Natural killer cell treated with Interleukin-12 subunit alpha and Interleukin-12 subunit beta and Interleukin-15 and Interleukin-18, amount 100 ng/mL, for 72 hours (primary cell): ENCODE data around the gene BTN3A1. TPM values are rescaled to one million over a fixed set of nuclear protein-coding genes. Genes with fewer than 3 reads are reported as not detected.
"Not testable (repeated sequence)": the region's sequence is repeated elsewhere in the genome, so short reads cannot be mapped to it uniquely, and the experiment has no call there.

Experiments used
- ATAC-seq, 2 donors: fragments of 150-1000 bp; cut with Tn5 transposase in 1 of 2; sonication (Bioruptor Pico), chemical (Tn5 transposase) in 1 of 2; 2 replicates each; pipeline ENCODE4 v1.10.0; 2021
- DNase-seq: peaks from one replicate; pipeline ENCODE4 v3.0.0; 2022; ENCODE audit warnings: low spot score
- H3K27ac Mint-ChIP-seq, 2 donors: 1 replicate in 1 of 2; 2 replicates in 1 of 2; pipeline ENCODE4 v1.8.0; 2022; ENCODE audit warnings: mixed read lengths in 2 of 2, mild to moderate bottlenecking in 1 of 2, moderate library complexity in 1 of 2
- H3K27me3 Mint-ChIP-seq, 2 donors: 1 replicate in 1 of 2; 2 replicates in 1 of 2; pipeline ENCODE4 v1.8.0; 2022; ENCODE audit warnings: mixed read lengths in 2 of 2
- H3K36me3 Mint-ChIP-seq: one replicate; pipeline ENCODE4 v1.8.0; 2022; ENCODE audit warnings: mixed read lengths
- H3K4me1 Mint-ChIP-seq, 2 donors: 1 replicate in 1 of 2; 2 replicates in 1 of 2; pipeline ENCODE4 v1.8.0; 2022; ENCODE audit warnings: low read depth in 2 of 2, mixed read lengths in 2 of 2, mild to moderate bottlenecking in 1 of 2
- H3K4me3 Mint-ChIP-seq: one replicate; pipeline ENCODE4 v1.8.0; 2022; ENCODE audit warnings: mixed read lengths
- H3K9me3 Mint-ChIP-seq: 2 replicates; pipeline ENCODE4 v1.8.0; 2022; ENCODE audit warnings: mixed read lengths
- total RNA-seq, 2 donors: library from RNA; stranded (reverse); gene quantifications; one replicate each; pipeline ENCODE4 v1.2.3, GENCODE V29; 2022

The BTN3A1 gene
- total RNA-seq, 2 donors from 2014 or later: 53.6 to 80.6 TPM

- peaks cover 5% of the 10 kb centered on the region for H3K36me3 Mint-ChIP-seq
- DNase-seq: no peak
- H3K9me3 Mint-ChIP-seq: no peaks in the 10 kb centered on the region
- no peak for ATAC-seq
- peaks cover 40 to 46% of the 10 kb centered on the region in 2 donors for H3K4me1 Mint-ChIP-seq
- peak overlapping the region in 1 of 2 donors; percentile 81 for H3K27ac Mint-ChIP-seq
- no peaks in the 10 kb centered on the region for H3K27me3 Mint-ChIP-seq
- no peak overlapping the region for H3K4me3 Mint-ChIP-seq
Measured at GRCh38 chr6:26366504-26366903, 35.6 kb upstream of the BTN3A1 start.

DNA sequence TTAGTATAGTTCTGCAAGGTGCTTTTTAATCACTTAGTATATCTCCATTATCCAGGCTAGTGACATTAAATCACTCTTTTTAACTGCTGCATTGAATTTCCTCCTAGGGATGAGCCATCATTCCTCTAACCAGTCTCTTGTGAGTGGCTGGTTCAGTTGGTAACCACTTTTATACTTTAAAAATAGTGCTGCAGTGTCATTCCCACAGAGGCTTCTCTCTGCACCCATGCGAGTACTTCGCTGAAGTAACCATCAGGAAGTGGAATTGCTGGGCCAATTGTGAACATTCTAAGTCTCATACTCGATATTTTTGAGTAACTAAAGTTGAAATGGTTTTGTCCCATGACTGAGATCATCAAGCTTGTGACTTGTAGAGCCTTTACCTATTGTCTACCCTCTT is 35.0 kb upstream of the BTN3A1 start:
- no peaks in the 10 kb centered on the region for H3K27me3 Mint-ChIP-seq
- H3K36me3 Mint-ChIP-seq: peaks cover 9% of the 10 kb centered on the region
- H3K4me1 Mint-ChIP-seq: peaks cover 37 to 46% of the 10 kb centered on the region in 2 donors
- H3K4me3 Mint-ChIP-seq: no peak overlapping the region
- no peaks in the 10 kb centered on the region for H3K9me3 Mint-ChIP-seq
- peak overlapping the region in 1 of 2 donors; percentile 81 for H3K27ac Mint-ChIP-seq
- DNase-seq (no peak), ATAC-seq (no peak)

DNA sequence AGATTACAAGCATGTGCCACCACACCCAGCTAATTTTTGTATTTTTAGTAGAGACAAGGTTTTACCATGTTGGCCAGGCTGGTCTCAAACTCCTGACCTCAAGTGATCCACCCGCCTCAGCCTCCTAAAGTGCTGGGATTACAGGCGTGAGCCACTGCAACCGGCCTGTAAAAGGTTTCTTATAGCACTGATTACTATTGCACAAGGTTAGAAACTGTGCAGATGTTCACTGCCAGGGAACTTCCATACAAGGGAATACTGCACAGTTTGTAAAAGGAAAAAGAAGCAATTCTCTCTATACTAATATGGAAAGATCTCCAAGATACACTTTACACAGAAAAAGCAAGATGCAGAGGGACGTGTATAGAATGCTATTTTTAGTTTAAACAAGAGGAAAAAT is 30.3 kb upstream of the BTN3A1 start:
- H3K27ac Mint-ChIP-seq: peak overlapping the region; percentile 65 to 75
- not testable (repeated sequence) for ATAC-seq, DNase-seq, H3K4me3 Mint-ChIP-seq, H3K27me3 Mint-ChIP-seq, H3K9me3 Mint-ChIP-seq
- peaks cover 37 to 55% of the 10 kb centered on the region in 2 donors for H3K4me1 Mint-ChIP-seq
- peaks cover 40% of the 10 kb centered on the region for H3K36me3 Mint-ChIP-seq

DNA sequence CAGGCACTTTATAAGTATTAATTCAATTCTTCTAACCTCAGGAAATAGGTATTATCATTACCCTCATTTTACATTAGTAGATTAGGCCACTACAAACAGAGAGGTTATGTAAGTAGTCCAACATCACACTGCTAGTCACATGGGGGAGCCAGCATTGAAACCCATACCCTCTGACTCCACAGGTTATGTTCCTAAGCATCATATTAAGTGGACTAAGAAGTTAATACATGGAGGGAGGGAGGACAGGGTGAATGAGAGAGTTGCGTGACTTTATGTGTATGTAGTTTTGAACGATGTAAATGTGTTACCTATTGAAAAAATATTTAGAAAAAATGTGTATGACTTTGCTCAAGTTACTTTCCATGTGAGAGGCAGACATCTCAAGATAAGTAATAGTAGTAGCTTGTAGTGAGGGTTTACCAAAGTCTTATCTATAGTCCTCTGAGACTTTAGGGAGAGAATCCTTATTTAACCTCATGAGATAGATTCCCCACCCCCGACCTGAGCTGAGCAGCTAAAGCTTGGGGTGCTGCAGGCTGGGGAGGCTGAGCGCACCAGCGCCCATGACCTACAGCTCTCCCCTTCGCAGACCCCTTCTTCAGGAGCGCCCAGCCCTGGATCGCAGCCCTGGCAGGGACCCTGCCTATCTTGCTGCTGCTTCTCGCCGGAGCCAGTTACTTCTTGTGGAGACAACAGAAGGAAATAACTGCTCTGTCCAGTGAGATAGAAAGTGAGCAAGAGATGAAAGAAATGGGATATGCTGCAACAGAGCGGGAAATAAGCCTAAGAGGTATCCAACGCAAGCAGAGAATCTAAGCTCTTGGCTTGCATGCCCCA is 29.5 kb upstream of the BTN3A1 start:
- Mint-ChIP-seq H3K9me3 (no peaks in the 10 kb centered on the region), H3K36me3 (peaks cover 40% of the 10 kb centered on the region), H3K4me1 (peaks cover 37 to 55% of the 10 kb centered on the region in 2 donors), H3K27me3 (no peaks in the 10 kb centered on the region), H3K27ac (peak overlapping the region in 1 of 2 donors; percentile 75), H3K4me3 (no peak overlapping the region)
- DNase-seq: no peak
- ATAC-seq: no peak

- no peaks in the 10 kb centered on the region for H3K27me3 Mint-ChIP-seq
- no peaks in the 10 kb centered on the region for H3K9me3 Mint-ChIP-seq
- DNase-seq (no peak), ATAC-seq (no peak)
- peaks cover 35% of the 10 kb centered on the region for H3K36me3 Mint-ChIP-seq
- H3K4me3 Mint-ChIP-seq: no peak overlapping the region
- H3K4me1 Mint-ChIP-seq: peaks cover 30 to 50% of the 10 kb centered on the region in 2 donors
- peak overlapping the region; percentile 67 to 68 for H3K27ac Mint-ChIP-seq
Measured at GRCh38 chr6:26375270-26375669, 26.8 kb upstream of the BTN3A1 start.

GRCh38 chr6:26377719-26378118 is 24.4 kb upstream of the BTN3A1 start:
- Mint-ChIP-seq H3K27me3 (no peaks in the 10 kb centered on the region), H3K9me3 (no peaks in the 10 kb centered on the region), H3K27ac (peak overlapping the region; percentile 3 to 21), H3K4me3 (no peak overlapping the region), H3K4me1 (peaks cover 31 to 53% of the 10 kb centered on the region in 2 donors), H3K36me3 (peaks cover 31% of the 10 kb centered on the region)
- no peak for ATAC-seq
- no peak for DNase-seq

DNA sequence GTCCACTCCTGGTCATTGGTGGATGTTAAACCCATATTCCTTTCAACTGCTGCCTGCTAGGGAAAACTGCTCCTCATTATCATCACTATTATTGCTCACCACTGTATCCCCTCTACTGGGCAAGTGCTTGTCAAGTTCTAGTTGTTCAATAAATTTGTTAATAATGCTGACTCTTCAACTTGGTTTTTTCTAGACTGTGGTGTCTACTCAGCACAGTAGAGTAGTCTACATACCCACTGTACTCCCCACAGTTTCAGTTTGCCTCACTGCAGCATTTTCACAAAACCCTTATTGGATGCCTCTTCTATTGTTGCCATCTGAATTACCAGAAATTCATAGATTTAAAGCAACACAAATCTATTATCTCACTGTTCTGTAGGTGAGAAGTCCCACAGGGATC is 23.9 kb upstream of the BTN3A1 start:
- Mint-ChIP-seq H3K36me3 (peaks cover 35% of the 10 kb centered on the region), H3K27ac (peak overlapping the region in 1 of 2 donors; percentile 40), H3K4me1 (peaks cover 35 to 57% of the 10 kb centered on the region in 2 donors)
- H3K4me3 Mint-ChIP-seq, H3K9me3 Mint-ChIP-seq, DNase-seq, H3K27me3 Mint-ChIP-seq: not testable (repeated sequence)
- peak in 1 of 2 donors; percentile 50 for ATAC-seq

DNA sequence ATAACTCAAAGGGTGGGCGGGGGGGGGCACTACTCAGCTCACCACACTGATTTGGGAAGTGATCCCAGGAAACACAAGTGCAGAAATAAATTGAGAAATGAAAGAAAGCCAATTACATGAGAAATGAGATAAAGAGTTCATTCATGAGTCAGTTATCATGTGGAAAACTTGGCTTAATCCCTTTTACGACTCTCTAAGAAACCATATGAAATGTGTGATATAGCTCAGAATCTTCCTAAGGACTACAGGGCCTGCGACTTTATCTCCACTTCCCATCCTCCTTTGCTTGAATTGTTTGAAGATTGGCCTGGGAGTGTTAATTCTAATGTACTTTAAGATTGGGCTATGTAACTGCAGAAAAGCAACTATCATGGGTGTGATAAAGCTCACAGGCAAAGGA is 22.8 kb upstream of the BTN3A1 start:
- ATAC-seq: no peak
- peaks cover 24% of the 10 kb centered on the region for H3K36me3 Mint-ChIP-seq
- H3K9me3 Mint-ChIP-seq: no peaks in the 10 kb centered on the region
- no peak overlapping the region for H3K27ac Mint-ChIP-seq
- no peaks in the 10 kb centered on the region for H3K27me3 Mint-ChIP-seq
- no peak for DNase-seq
- H3K4me1 Mint-ChIP-seq: peaks cover 36 to 57% of the 10 kb centered on the region in 2 donors
- H3K4me3 Mint-ChIP-seq: no peak overlapping the region

GRCh38 chr6:26379740-26380139 is 22.3 kb upstream of the BTN3A1 start:
- Mint-ChIP-seq H3K36me3 (peaks cover 19% of the 10 kb centered on the region), H3K27ac (no peak overlapping the region), H3K4me1 (peaks cover 36 to 54% of the 10 kb centered on the region in 2 donors), H3K4me3 (no peak overlapping the region), H3K9me3 (no peaks in the 10 kb centered on the region), H3K27me3 (no peaks in the 10 kb centered on the region)
- ATAC-seq (no peak), DNase-seq (no peak)

DNA sequence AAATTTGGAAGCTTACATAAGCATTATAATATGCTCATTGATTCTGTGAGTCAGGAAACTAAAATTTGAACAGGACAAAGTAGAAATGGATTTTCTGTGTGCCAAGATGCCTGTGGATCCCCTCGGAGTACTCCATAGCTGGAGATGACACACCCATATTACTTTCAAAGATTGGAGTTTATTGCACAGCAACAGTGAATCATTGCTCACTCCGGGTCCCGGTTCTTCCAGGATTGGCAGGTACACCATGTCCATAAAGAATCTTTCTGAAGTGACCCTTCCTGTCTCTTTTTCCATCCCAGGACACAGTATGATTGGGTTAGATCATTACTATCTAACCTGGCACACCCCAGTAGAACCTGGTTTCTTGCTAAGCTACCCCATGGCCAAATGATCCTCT is 21.8 kb upstream of the BTN3A1 start:
- no peak for ATAC-seq
- Mint-ChIP-seq H3K27ac (no peak overlapping the region), H3K9me3 (no peaks in the 10 kb centered on the region), H3K36me3 (peaks cover 14% of the 10 kb centered on the region), H3K4me1 (peaks cover 36 to 49% of the 10 kb centered on the region in 2 donors), H3K27me3 (no peaks in the 10 kb centered on the region), H3K4me3 (no peak overlapping the region)
- no peak for DNase-seq

GRCh38 chr6:26382121-26382520 is 20.0 kb upstream of the BTN3A1 start:
- ATAC-seq (no peak), DNase-seq (no peak)
- Mint-ChIP-seq H3K27me3 (no peaks in the 10 kb centered on the region), H3K9me3 (no peaks in the 10 kb centered on the region), H3K36me3 (peaks cover 10% of the 10 kb centered on the region), H3K4me3 (peak overlapping the region; percentile 96), H3K4me1 (peaks cover 32 to 45% of the 10 kb centered on the region in 2 donors), H3K27ac (peak overlapping the region; percentile 87 to 96)

DNA sequence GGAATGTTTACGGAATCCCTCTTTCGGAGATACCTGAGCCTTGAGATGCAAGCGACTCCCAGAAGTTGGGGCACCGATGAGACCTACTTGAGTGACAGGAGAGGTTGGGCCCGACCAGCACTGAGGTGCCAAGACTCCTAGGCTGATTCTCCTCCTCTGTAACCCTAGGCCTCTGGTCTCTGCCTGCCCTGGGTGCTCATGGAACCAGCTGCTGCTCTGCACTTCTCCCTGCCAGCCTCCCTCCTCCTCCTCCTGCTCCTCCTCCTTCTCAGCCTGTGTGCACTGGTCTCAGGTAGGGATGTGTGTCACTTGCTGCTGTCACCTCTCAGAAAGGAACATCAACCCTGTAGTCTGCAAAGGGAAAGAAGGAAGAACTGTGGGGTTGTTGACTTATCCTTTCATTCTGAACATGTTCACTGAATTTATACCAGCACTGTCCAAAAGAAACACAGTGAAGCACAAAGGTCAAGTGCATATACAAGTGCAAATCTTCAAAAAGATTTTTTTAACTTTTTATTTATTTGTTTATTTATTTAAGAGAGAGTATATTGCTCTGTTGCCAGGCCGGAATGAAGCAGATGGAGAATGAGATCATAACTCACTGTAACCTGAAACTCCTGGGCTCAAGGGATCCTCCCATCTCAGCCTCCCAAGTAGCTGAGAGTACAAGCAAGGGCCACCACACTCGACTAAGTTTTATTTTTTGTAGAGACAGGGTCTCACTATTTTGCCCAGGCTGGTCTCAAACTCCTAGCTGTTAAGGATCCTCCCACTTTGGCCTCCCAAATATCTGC is 18.3 kb upstream of the BTN3A1 start:
- DNase-seq (no peak), ATAC-seq (peak; percentile 7 to 47)
- Mint-ChIP-seq H3K4me1 (peaks cover 28 to 41% of the 10 kb centered on the region in 2 donors), H3K9me3 (no peaks in the 10 kb centered on the region), H3K27ac (peak overlapping the region; percentile 87 to 96), H3K4me3 (peak overlapping the region; percentile 96), H3K36me3 (peaks cover 10% of the 10 kb centered on the region), H3K27me3 (no peaks in the 10 kb centered on the region)

- ATAC-seq (no peak), DNase-seq (no peak)
- no peak overlapping the region for H3K4me3 Mint-ChIP-seq
- H3K9me3 Mint-ChIP-seq: no peaks in the 10 kb centered on the region
- no peak overlapping the region for H3K27ac Mint-ChIP-seq
- H3K27me3 Mint-ChIP-seq: no peaks in the 10 kb centered on the region
- peaks cover 23% of the 10 kb centered on the region for H3K36me3 Mint-ChIP-seq
- H3K4me1 Mint-ChIP-seq: peaks cover 31 to 48% of the 10 kb centered on the region in 2 donors
Measured at GRCh38 chr6:26385734-26386125, 16.3 kb upstream of the BTN3A1 start.

DNA sequence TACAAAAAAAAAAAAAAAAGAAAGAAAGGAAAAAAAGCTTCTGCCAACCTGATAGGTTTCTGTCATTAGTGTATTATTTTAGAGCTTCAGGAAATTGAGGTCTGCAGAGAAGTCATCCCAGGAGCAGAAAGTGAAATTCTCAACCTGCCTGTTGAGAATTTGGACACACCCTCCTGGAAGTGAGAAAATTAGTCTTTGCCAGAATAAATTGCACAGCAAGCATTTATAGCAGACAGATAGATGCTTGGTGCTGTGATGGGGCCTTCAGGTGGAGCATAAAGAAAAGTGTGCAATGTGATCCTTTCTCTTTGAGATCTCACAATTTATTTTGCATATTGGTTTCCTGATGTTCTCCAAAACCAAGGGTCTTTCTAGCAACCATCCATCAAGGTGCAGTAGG is 14.5 kb upstream of the BTN3A1 start:
- Mint-ChIP-seq H3K4me1 (peaks cover 28 to 36% of the 10 kb centered on the region in 2 donors), H3K36me3 (peaks cover 23% of the 10 kb centered on the region), H3K4me3 (no peak overlapping the region), H3K9me3 (no peaks in the 10 kb centered on the region), H3K27ac (no peak overlapping the region), H3K27me3 (no peaks in the 10 kb centered on the region)
- no peak for DNase-seq
- ATAC-seq: no peak
